Keratinocyte (primary cell): ENCODE data around the gene VAV1.

ENCODE experiments used
- EZH2 ChIP-seq: IDR thresholded peaks from one replicate; pipeline ENCODE4 v1.6.1; 2012; ENCODE audit warnings: inconsistent platforms, mild to moderate bottlenecking, low read length, moderate library complexity
- TF ChIP-seq, protein P1 (sequence below), 3 experiments: IDR thresholded peaks in 1 of 3; conservative IDR thresholded peaks in 1 of 3; optimal IDR thresholded peaks in 1 of 3; 2 replicates in 2 of 3; 3 replicates in 1 of 3; pipeline versions ENCODE3 to v1.5.1; 2011; ENCODE audit warnings: low read length in 3 of 3, mild to moderate bottlenecking in 3 of 3, moderate library complexity in 2 of 3, control low read depth in 1 of 3, inconsistent platforms in 1 of 3; ENCODE audit not compliant: insufficient read depth in 2 of 3; ENCODE audit errors: extremely low read depth in 1 of 3

DNA sequence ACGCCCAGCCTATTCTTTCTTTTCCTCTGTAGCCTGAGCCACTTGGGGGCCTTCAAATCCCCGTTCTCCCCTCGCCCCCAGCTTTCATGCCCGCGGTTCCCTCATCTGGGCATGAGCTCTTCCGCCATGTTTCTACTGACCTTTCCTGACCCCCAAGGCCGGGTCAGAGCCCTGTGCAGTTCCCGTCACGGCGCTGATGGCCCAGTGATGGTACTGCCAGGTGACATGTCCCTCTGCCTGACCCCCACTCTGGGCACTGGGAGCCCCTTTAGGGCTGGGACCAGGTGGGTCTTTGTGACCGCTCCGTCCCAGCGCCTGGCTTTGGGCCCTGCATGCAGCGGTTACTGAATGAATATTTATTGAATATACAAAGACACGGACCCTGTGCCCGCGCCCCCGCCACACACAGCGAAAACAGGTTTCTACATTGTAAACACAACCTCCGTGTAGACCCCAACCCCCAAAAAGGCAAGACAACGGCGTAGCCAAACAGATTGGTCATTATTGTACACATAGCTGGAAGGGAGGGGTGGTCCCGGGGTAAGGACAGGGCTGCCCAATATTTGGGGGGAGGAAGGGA is 42.8 kb upstream of the VAV1 start:
- TF ChIP-seq, protein P1, sequence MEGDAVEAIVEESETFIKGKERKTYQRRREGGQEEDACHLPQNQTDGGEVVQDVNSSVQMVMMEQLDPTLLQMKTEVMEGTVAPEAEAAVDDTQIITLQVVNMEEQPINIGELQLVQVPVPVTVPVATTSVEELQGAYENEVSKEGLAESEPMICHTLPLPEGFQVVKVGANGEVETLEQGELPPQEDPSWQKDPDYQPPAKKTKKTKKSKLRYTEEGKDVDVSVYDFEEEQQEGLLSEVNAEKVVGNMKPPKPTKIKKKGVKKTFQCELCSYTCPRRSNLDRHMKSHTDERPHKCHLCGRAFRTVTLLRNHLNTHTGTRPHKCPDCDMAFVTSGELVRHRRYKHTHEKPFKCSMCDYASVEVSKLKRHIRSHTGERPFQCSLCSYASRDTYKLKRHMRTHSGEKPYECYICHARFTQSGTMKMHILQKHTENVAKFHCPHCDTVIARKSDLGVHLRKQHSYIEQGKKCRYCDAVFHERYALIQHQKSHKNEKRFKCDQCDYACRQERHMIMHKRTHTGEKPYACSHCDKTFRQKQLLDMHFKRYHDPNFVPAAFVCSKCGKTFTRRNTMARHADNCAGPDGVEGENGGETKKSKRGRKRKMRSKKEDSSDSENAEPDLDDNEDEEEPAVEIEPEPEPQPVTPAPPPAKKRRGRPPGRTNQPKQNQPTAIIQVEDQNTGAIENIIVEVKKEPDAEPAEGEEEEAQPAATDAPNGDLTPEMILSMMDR (optimal IDR thresholded peaks at IDR 0.05 in 1 of 3, IDR thresholded peaks at IDR 0.05 in 1 of 3, conservative IDR thresholded peaks at IDR 0.05 in 1 of 3; ENCODE audit: extremely low read depth in 1 of 3, insufficient read depth in 2 of 3, low read length in 3 of 3) = no peak
- no peak for TF ChIP-seq EZH2
